Measurements from ENCODE around the gene TMPRSS7. TPM values are rescaled to one million over a fixed set of nuclear protein-coding genes. Genes with fewer than 3 reads are reported as not detected.

The TMPRSS7 gene
- total RNA-seq, result not detected

- no peaks in the 10 kb centered on the region for H3K4me1 Mint-ChIP-seq
- no peak within 1 kb of the TSS for H3K27ac Mint-ChIP-seq
- H3K9me3 Mint-ChIP-seq, result peaks cover 3% of the 10 kb centered on the region
- H3K27me3 Mint-ChIP-seq, result peaks cover 2% of the 10 kb centered on the region
- DNase-seq, result no peak
- H3K36me3 Mint-ChIP-seq (ENCODE audit: low read depth), result no peaks in the 10 kb centered on the region
- ChIA-PET POLR2A (no interaction called here), CTCF (interaction anchor here (1.7 to 2.1 kb wide), 2 partner anchors 19 to 21 kb away, joined by 6 to 8 read pairs; no protein-coding TSS in a partner anchor)
- H3K4me3 Mint-ChIP-seq, result no peak within 1 kb of the TSS
Observed at GRCh38 chr3:112034436-112034835, at the start of gene TMPRSS7. Gene TMPRSS7 (plus strand): TSS chr3:112034736. CDS start chr3:112034846, 110 bp downstream.

GRCh38 chr3:111986800-111987199 lies 47.7 kb upstream of the TMPRSS7 start:
- no peak for DNase-seq
- H3K36me3 Mint-ChIP-seq (ENCODE audit: low read depth), result peaks cover 63% of the 10 kb centered on the region
- H3K9me3 Mint-ChIP-seq, result no peaks in the 10 kb centered on the region
- peak overlapping the region; percentile 57 for H3K27ac Mint-ChIP-seq
- H3K4me1 Mint-ChIP-seq, result peaks cover 49% of the 10 kb centered on the region
- ChIA-PET POLR2A (interaction anchor here (1.2 kb wide), 1 partner anchor 127 kb away, joined by 3 read pairs; no protein-coding TSS in a partner anchor), CTCF (interaction anchor here (1.0 to 14.0 kb wide), 3 partner anchors 19 to 57 kb away, joined by 4 to 202 read pairs (median 30); no protein-coding TSS in a partner anchor)
- no peaks in the 10 kb centered on the region for H3K27me3 Mint-ChIP-seq
- no peak overlapping the region for H3K4me3 Mint-ChIP-seq

DNA sequence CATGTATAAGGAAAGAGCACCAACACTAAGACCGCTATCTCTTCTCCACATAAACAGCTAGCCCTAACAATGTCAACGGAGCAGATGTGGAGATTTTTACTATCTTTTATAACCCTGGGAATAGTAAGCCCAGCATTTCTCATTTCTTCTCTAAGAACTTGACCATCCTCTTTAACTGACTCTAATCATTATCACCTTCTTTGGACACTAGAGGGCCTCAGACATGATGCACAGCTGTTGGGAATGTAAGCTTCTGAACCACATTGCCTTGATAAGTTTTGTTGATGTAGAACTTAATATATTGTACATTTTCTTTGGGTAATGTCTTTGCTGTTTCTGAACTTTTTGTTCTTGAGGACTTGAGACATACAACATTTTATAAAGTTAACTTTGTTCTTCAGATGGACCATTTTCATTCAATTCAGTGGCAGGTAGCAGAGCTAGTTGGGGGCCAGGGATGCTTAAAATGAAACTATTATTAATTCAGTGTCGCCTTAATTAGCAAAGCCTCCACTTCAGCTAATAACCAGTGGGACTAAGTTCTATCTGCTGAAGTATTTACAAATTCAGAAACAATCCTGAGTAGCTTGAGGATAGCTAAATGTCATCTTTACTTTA lies 45.4 kb upstream of the TMPRSS7 start:
- Mint-ChIP-seq H3K9me3 (no peaks in the 10 kb centered on the region), H3K27me3 (no peaks in the 10 kb centered on the region), H3K36me3 (ENCODE audit: low read depth) (peaks cover 58% of the 10 kb centered on the region), H3K27ac (no peak overlapping the region), H3K4me3 (no peak overlapping the region), H3K4me1 (peaks cover 31% of the 10 kb centered on the region)
- ChIA-PET POLR2A (interaction anchor here (0.6 to 3.3 kb wide), 5 partner anchors 9 to 31 kb away, joined by 3 to 28 read pairs (median 6); partner anchors contain the start of gene ABHD10), CTCF (interaction anchor here (0.8 to 14.0 kb wide), 24 partner anchors 10 to 420 kb away, joined by 3 to 202 read pairs (median 4); partner anchors contain the start of genes ABHD10 and TAGLN3)
- no peak for DNase-seq

- POLR2A ChIA-PET, result interaction anchor here (0.7 kb wide), 1 partner anchor 9 kb away, joined by 3 read pairs; no protein-coding TSS in a partner anchor
Observed at GRCh38 chr3:111993038-111993437, 41.5 kb upstream of the TMPRSS7 start.

DNA sequence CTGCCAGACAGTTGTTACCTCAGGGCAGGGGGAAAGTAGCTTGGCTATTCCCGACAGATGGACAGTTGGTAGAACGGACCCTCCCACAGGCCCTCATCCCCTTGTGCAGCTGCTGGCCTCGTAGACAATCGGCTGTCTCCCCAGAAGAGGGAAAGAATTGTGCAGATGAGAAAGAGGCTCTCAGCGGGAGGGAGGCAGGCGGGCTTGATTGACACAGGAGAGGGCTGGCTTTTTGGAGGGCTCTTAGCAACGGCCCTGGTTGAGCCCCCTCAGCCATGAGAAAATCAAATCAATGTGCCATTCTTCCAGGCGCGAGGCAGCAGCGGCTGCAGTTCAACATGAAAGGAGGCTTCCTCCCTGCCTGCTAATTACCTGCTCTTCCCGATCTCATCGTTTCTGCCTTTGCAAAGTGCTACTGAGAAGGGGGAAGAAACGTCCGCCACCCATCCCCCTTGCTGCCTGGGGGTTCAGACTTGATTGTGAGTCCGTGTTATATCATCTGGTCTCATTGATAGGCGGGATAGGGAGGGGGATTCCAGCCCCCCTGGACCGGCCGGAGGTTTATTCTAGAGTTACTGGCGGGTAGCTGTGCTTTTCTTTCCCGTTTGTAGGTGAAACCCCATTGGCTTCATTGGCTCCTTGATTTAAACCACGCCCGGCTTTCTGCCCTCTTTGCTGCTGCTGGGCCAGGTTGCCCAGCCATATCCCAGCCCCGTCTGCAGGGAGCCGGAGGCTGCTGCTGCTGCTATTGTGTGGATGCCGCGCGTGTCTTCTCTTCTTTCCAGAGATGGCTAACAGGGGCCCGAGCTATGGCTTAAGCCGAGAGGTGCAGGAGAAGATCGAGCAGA lies 35.7 kb upstream of the TMPRSS7 start, which contains the start of gene TAGLN3:
TSS of gene TAGLN3 (plus strand) at position 287 of the 848 bp plus-strand sequence. CDS start at position 788, 501 bp downstream.
- Mint-ChIP-seq H3K9me3 (no peaks in the 10 kb centered on the region), H3K4me1 (peaks cover 19% of the 10 kb centered on the region), H3K4me3 (peak within 1 kb of the TSS; percentile 39), H3K27ac (no peak within 1 kb of the TSS), H3K27me3 (no peaks in the 10 kb centered on the region), H3K36me3 (ENCODE audit: low read depth) (peaks cover 5% of the 10 kb centered on the region)
- DNase-seq, result no peak
- ChIA-PET POLR2A (interaction anchor here (1.1 to 1.3 kb wide), 3 partner anchors 8 to 17 kb away, joined by 3 to 6 read pairs (median 3); no protein-coding TSS in a partner anchor), CTCF (interaction anchor here (1.1 to 4.8 kb wide), 2 partner anchors 9 to 15 kb away, joined by 5 to 29 read pairs; no protein-coding TSS in a partner anchor)

More at GRCh38 chr3:111993038-111993437, 41.5 kb upstream of the TMPRSS7 start:
- no peak for DNase-seq
- Mint-ChIP-seq H3K27ac (no peak overlapping the region), H3K9me3 (no peaks in the 10 kb centered on the region), H3K4me3 (no peak overlapping the region), H3K4me1 (peaks cover 6% of the 10 kb centered on the region), H3K27me3 (no peaks in the 10 kb centered on the region), H3K36me3 (ENCODE audit: low read depth) (peaks cover 29% of the 10 kb centered on the region)
- CTCF ChIA-PET, result interaction anchor here (0.7 to 14.0 kb wide), 2 partner anchors 21 to 25 kb away, joined by 4 to 202 read pairs; no protein-coding TSS in a partner anchor

GRCh38 chr3:111999484-112000324 lies 34.8 kb upstream of the TMPRSS7 start:
- ChIA-PET POLR2A (interaction anchor here (1.0 to 1.2 kb wide), 2 partner anchors 18 to 21 kb away, joined by 3 read pairs; partner anchors contain the start of gene ABHD10), CTCF (interaction anchor here (1.1 to 4.8 kb wide), 2 partner anchors 10 to 14 kb away, joined by 5 to 29 read pairs; no protein-coding TSS in a partner anchor)
- H3K27me3 Mint-ChIP-seq, result no peaks in the 10 kb centered on the region
- no peaks in the 10 kb centered on the region for H3K9me3 Mint-ChIP-seq
- H3K36me3 Mint-ChIP-seq (ENCODE audit: low read depth), result peaks cover 4% of the 10 kb centered on the region
- H3K4me1 Mint-ChIP-seq, result peaks cover 26% of the 10 kb centered on the region
- H3K4me3 Mint-ChIP-seq, result peak overlapping the region; percentile 39
- no peak for DNase-seq
- no peak overlapping the region for H3K27ac Mint-ChIP-seq

DNA sequence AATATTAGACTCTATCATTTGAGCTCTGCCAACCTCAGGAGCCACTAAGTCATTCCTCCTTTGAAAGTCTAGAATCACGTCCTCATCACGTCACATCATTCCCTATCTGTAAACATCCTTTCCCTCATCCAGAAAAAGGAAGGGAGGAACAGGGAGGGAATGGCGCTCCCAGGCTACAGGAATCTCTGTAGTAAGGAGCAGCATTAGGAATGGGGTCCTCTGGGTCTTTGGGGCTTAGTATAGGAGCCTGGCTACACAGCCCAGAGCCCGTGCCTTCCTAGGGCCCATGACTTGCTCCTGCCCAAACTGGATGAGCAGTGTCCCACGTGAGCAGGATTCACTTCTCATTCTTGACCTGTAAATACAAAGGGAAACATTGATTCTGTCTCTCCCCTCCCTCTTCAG lies 34.2 kb upstream of the TMPRSS7 start:
- H3K36me3 Mint-ChIP-seq (ENCODE audit: low read depth), result peaks cover 2% of the 10 kb centered on the region
- no peaks in the 10 kb centered on the region for H3K9me3 Mint-ChIP-seq
- H3K4me1 Mint-ChIP-seq, result peaks cover 29% of the 10 kb centered on the region
- ChIA-PET CTCF (interaction anchor here (4.8 kb wide), 1 partner anchor 10 kb away, joined by 29 read pairs; no protein-coding TSS in a partner anchor), POLR2A (interaction anchor here (1.0 kb wide), 1 partner anchor 22 kb away, joined by 3 read pairs; the partner anchor contains the start of gene ABHD10)
- H3K27me3 Mint-ChIP-seq, result no peaks in the 10 kb centered on the region
- no peak for DNase-seq
- no peak overlapping the region for H3K4me3 Mint-ChIP-seq
- no peak overlapping the region for H3K27ac Mint-ChIP-seq

DNA sequence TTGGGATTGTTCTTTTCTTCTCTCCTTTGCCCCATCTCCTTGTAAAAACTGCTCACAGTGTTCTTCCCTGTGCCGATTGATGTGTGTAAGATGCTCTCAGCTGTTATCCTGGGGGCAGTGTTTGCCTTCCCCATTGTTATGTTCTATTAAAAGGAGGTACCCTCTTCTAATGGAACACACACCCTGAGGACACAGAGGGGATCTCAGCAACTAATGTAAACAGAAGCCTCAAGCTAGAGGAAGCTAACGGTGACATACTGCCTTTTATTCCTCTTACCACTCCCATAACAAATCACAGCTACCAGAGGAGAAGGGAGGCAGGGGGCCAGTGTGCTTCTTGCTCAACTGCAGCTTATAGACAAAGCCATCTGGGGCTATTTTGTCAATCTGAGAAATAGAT lies 33.6 kb upstream of the TMPRSS7 start:
- CTCF ChIA-PET, result interaction anchor here (4.3 to 4.8 kb wide), 2 partner anchors 11 to 12 kb away, joined by 29 to 32 read pairs; no protein-coding TSS in a partner anchor

GRCh38 chr3:112001526-112001925 lies 33.0 kb upstream of the TMPRSS7 start:
- no peaks in the 10 kb centered on the region for H3K9me3 Mint-ChIP-seq
- ChIA-PET CTCF (interaction anchor here (4.3 to 4.8 kb wide), 2 partner anchors 11 to 12 kb away, joined by 29 to 32 read pairs; no protein-coding TSS in a partner anchor), POLR2A (interaction anchor here (0.7 kb wide), 1 partner anchor 8 kb away, joined by 3 read pairs; no protein-coding TSS in a partner anchor)
- H3K4me3 Mint-ChIP-seq, result no peak overlapping the region
- no peak overlapping the region for H3K27ac Mint-ChIP-seq
- H3K27me3 Mint-ChIP-seq, result no peaks in the 10 kb centered on the region
- H3K4me1 Mint-ChIP-seq, result peaks cover 29% of the 10 kb centered on the region
- no peak for DNase-seq
- no peaks in the 10 kb centered on the region for H3K36me3 Mint-ChIP-seq (ENCODE audit: low read depth)

More for the DNA sequence above, 33.6 kb upstream of the TMPRSS7 start:
- Mint-ChIP-seq H3K27ac (no peak overlapping the region), H3K27me3 (no peaks in the 10 kb centered on the region), H3K36me3 (ENCODE audit: low read depth) (no peaks in the 10 kb centered on the region), H3K4me3 (no peak overlapping the region), H3K4me1 (peaks cover 29% of the 10 kb centered on the region), H3K9me3 (no peaks in the 10 kb centered on the region)
- POLR2A ChIA-PET, result no interaction called here
- DNase-seq, result no peak

DNA sequence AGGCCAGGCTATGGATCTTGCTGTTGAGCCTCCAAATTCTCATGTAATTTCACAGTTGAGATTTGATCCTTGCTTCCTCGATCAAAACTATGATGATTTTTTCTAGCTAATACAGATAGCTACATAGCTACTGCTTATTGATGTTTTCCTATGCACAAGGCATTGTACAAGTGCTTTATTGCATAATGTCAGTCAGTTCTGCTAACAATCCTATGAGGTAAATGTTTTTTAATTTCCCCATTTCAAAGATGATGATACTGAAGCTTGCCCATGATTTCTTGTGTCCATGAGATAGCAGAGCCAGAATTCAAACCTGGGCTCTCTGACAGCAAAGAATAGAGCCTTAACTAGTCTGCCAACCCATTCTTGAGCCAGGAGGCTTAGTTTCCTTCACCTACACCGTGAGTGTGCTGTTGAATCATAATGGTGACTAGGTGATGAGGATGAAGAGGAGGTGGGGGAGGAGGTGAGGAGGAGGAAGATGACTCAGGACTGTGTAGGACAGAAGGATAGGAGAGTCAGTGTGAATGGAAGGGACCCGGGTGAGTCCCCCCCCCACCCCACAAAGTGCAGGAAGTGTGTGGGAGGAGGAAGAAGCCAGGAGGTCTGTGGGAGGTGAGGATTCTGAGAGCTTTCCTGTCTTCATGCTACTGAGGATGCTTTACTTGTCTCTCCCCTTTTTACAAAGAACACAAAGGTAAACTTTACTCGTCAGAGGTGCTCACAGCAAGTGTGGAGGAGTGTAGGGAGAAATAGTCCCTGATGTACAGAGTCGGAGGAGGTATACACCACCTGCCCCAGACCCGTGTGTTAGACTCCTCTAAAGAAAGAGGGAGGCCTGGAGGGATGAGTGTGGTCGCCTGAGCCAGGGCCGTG lies 32.2 kb upstream of the TMPRSS7 start:
- Mint-ChIP-seq H3K4me3 (no peak overlapping the region), H3K9me3 (no peaks in the 10 kb centered on the region), H3K36me3 (ENCODE audit: low read depth) (no peaks in the 10 kb centered on the region), H3K27ac (peak overlapping the region; percentile 27), H3K27me3 (no peaks in the 10 kb centered on the region), H3K4me1 (peaks cover 29% of the 10 kb centered on the region)
- no peak for DNase-seq
- POLR2A ChIA-PET, result interaction anchor here (0.7 to 1.3 kb wide), 3 partner anchors 9 to 78 kb away, joined by 3 read pairs; no protein-coding TSS in a partner anchor
- CTCF ChIA-PET, result interaction anchor here (1.4 to 4.8 kb wide), 3 partner anchors 11 to 24 kb away, joined by 5 to 32 read pairs (median 29); partner anchors contain the start of gene ABHD10

Measured in activated CD4-positive, alpha-beta memory T cell treated with anti-CD3 and anti-CD28 coated beads, Interleukin-2, amount 10 ng/mL, durations not matched to agents 7 days and 5 days (primary cell).